HepG2 (cell line): ENCODE data around the gene ERP44. TPM values are rescaled to one million over a fixed set of nuclear protein-coding genes. Genes with fewer than 3 reads are reported as not detected.

ENCODE experiments used
- ATAC-seq: fragments of 200-7000 bp; cut with Tn5 transposase; 3 replicates; pipeline ENCODE4 v1.9.1; 2020; ENCODE audit warnings: mild to moderate bottlenecking, moderate library complexity
- BruUV-seq: library from RNA; stranded (reverse); fragments of 400-500 nt; replicated peaks from 2 replicates; lab custom pipeline; 2021; lab: Mats Ljungman, UMichigan
- CTCF ChIA-PET: fragments of 300-600 bp; formaldehyde crosslinking; extraction: SDS; loops from one replicate; lab custom pipeline; 2021; ENCODE audit warnings: low total read pairs, inconsistent platforms, low intra/inter-chr PET ratio; lab: Yijun Ruan, JAX
- POLR2A ChIA-PET: fragments of 350-600 bp; sonication (Branson Sonifier 250); formaldehyde crosslinking; loops from one replicate; lab custom pipeline; 2020; ENCODE audit warnings: antibody characterized with exemption, inconsistent platforms; lab: Yijun Ruan, JAX
- DNase-seq: peaks from one replicate; pipeline ENCODE4 v3.0.0-alpha.2; 2015; ENCODE audit warnings: low spot score
- FAIRE-seq: peaks from 3 replicates; lab custom pipeline; 2011; peaks lifted over from hg19 to GRCh38; lab: Jason Lieb, UNC
- H2AFZ ChIP-seq: one replicate; pipeline ENCODE4 v1.6.1; 2011; ENCODE audit warnings: low read length, inconsistent platforms
- H3K27ac ChIP-seq: fragments of 300-600 bp; 3 replicates; pipeline ENCODE4 v1.8.0; 2011; ENCODE audit warnings: mixed run types, mild to moderate bottlenecking, mixed read lengths, low read length, inconsistent platforms; ENCODE audit not compliant: insufficient read depth; ENCODE audit errors: extremely low read length
- H3K27me3 ChIP-seq, 2 experiments: fragments of 200-600 bp in 1 of 2; 2 replicates in 1 of 2; 3 replicates in 1 of 2; pipeline versions ENCODE4 v1.6.0 to v1.8.0; 2011; ENCODE audit warnings: low read length in 2 of 2, mild to moderate bottlenecking in 2 of 2, moderate library complexity in 2 of 2, inconsistent platforms in 1 of 2; ENCODE audit not compliant: insufficient read depth in 2 of 2, control insufficient read depth in 1 of 2
- H3K36me3 ChIP-seq, 2 experiments: fragments of 200-600 bp in 1 of 2; replicated peaks in 1 of 2; 2 replicates in 1 of 2; 3 replicates in 1 of 2; pipeline versions ENCODE4 v1.5.1 to v1.8.0; 2011; ENCODE audit warnings: low read length in 2 of 2, inconsistent platforms in 1 of 2; ENCODE audit not compliant: insufficient read depth in 2 of 2, control insufficient read depth in 1 of 2
- H3K4me1 ChIP-seq: 2 replicates; pipeline ENCODE4 v1.5.1; 2012; ENCODE audit warnings: low read length, inconsistent platforms; ENCODE audit not compliant: insufficient read depth
- H3K4me2 ChIP-seq: 2 replicates; pipeline ENCODE4 v1.6.0; 2011; ENCODE audit warnings: low read depth, low read length, inconsistent platforms
- H3K4me3 ChIP-seq, 3 experiments: fragments of 200-600 bp in 1 of 3; sonication (generic), shearing (Covaris generic) in 1 of 3; replicated peaks in 1 of 3; 2 replicates each; pipeline ENCODE4 v1.5.1; 2011 to 2016; ENCODE audit warnings: low read length in 3 of 3, inconsistent platforms in 2 of 3, low read depth in 2 of 3, mild to moderate bottlenecking in 2 of 3, control low read depth in 1 of 3, mixed read lengths in 1 of 3; ENCODE audit not compliant: insufficient read depth in 1 of 3
- H3K79me2 ChIP-seq: one replicate; pipeline ENCODE4 v1.6.1; 2011; ENCODE audit warnings: low read length, inconsistent platforms; ENCODE audit not compliant: insufficient read depth
- H3K9ac ChIP-seq: 2 replicates; pipeline ENCODE4 v1.6.0; 2011; ENCODE audit warnings: mild to moderate bottlenecking, low read depth, low read length, inconsistent platforms; ENCODE audit not compliant: insufficient read depth
- H3K9me3 ChIP-seq: 2 replicates; pipeline ENCODE4 v1.5.1; 2012; ENCODE audit warnings: mild to moderate bottlenecking, low read length
- H4K20me1 ChIP-seq: 2 replicates; pipeline ENCODE4 v1.6.0; 2011; ENCODE audit warnings: inconsistent platforms, mild to moderate bottlenecking, low read length, moderate library complexity; ENCODE audit not compliant: insufficient read depth
- ASH2L ChIP-seq: fragments of 300-600, 200-600 bp; sonication (generic); IDR thresholded peaks from 2 replicates; pipeline ENCODE4 v1.7.0; 2017; ENCODE audit warnings: low read depth, mild to moderate bottlenecking, moderate library complexity, mixed read lengths, low read length; ENCODE audit not compliant: insufficient read length
- HMGXB4 ChIP-seq, 2 experiments: sonication (generic) in 1 of 2; formaldehyde crosslinking in 1 of 2; IDR thresholded peaks; 2 replicates each; pipeline versions ENCODE4 v1.4.0 to v1.6.1; 2018 to 2020; ENCODE audit warnings: missing genetic modification reagents in 2 of 2, borderline replicate concordance in 1 of 2, low read depth in 1 of 2, mild to moderate bottlenecking in 1 of 2, missing biosample characterization in 1 of 2
- NFIC ChIP-seq: IDR thresholded peaks from 2 replicates; pipeline ENCODE4 v1.6.1; 2012; ENCODE audit warnings: mild to moderate bottlenecking, low read length, inconsistent platforms
- NR2F6 ChIP-seq, 2 experiments: IDR thresholded peaks; 2 replicates each; pipeline ENCODE4 v1.6.1; 2016; ENCODE audit warnings: antibody characterized with exemption in 1 of 2, mild to moderate bottlenecking in 1 of 2
- PHB2 ChIP-seq: fragments of 450-650 bp; IDR thresholded peaks from 2 replicates; pipeline ENCODE4 v1.6.1; 2018; ENCODE audit not compliant: partially characterized antibody
- RBAK ChIP-seq: sonication (generic); formaldehyde crosslinking; IDR thresholded peaks from 2 replicates; pipeline ENCODE4 v1.5.1; 2020; ENCODE audit warnings: mild to moderate bottlenecking, missing genetic modification reagents
- RELA ChIP-seq: sonication (generic); formaldehyde crosslinking; IDR thresholded peaks from 2 replicates; pipeline ENCODE4 v1.4.0; 2020; ENCODE audit warnings: missing genetic modification reagents
- TCF7L2 ChIP-seq: IDR thresholded peaks from 2 replicates; pipeline ENCODE4 v1.6.1; 2011; ENCODE audit warnings: mild to moderate bottlenecking, low read depth, low read length, moderate library complexity
- ZNF232 ChIP-seq: sonication (generic); formaldehyde crosslinking; IDR thresholded peaks from 2 replicates; pipeline ENCODE4 v1.4.0; 2020; ENCODE audit warnings: missing genetic modification reagents, borderline replicate concordance
- ZNF234 ChIP-seq: sonication (generic); formaldehyde crosslinking; conservative IDR thresholded peaks from 2 replicates; pipeline ENCODE4 v1.5.1; 2020; ENCODE audit warnings: mild to moderate bottlenecking, missing genetic modification reagents
- ZNF326 ChIP-seq: sonication (generic); formaldehyde crosslinking; IDR thresholded peaks from 2 replicates; pipeline ENCODE4 v1.4.0; 2020; ENCODE audit warnings: missing genetic modification reagents, borderline replicate concordance
- ZNF343 ChIP-seq: sonication (generic); formaldehyde crosslinking; IDR thresholded peaks from 2 replicates; pipeline ENCODE4 v1.4.0; 2020; ENCODE audit warnings: mild to moderate bottlenecking, missing genetic modification reagents
- ZNF543 ChIP-seq: sonication (generic); formaldehyde crosslinking; IDR thresholded peaks from 2 replicates; pipeline ENCODE4 v1.4.0; 2020; ENCODE audit warnings: mild to moderate bottlenecking, missing genetic modification reagents
- ZNF597 ChIP-seq: sonication (generic); formaldehyde crosslinking; IDR thresholded peaks from 2 replicates; pipeline ENCODE4 v1.5.0; 2020; ENCODE audit warnings: missing genetic modification reagents
- WGBS: methylation state at CpG from one replicate; pipeline ENCODE4 v1.1.6; 2017; ENCODE audit warnings: low lambda C conversion rate; 5-methylcytosine and 5-hydroxymethylcytosine counted together
- in situ Hi-C: cut with HindIII; loops from 2 replicates; pipeline ENCODE4 v1.10.0; 2017; ENCODE audit warnings: low pct_unique_long_range_greater_than_20kb; ENCODE audit not compliant: extremely low pct_ligation_motif_present
- intact Hi-C: fragments of 100-400 bp; cut with micrococcal nuclease; formaldehyde crosslinking; loops from one replicate; pipeline ENCODE4 v1.10.0; 2022; ENCODE audit not compliant: unreplicated experiment
- polyA plus RNA-seq, 8 experiments: library from polyadenylated mRNA; depleted of rRNA in 3 of 8; stranded (reverse) in 7 of 8; unstranded in 1 of 8; fragments of >200 nt; fragmentation: Illumina TruSeq in 4 of 8; extraction: Trizol in 4 of 8; gene quantifications; 2 replicates each; pipeline versions ENCODE4 v1.2.1 to v1.2.3, GENCODE V29; 2011 to 2016; ENCODE audit warnings: low read depth in 4 of 8, missing spikeins in 1 of 8, mixed read lengths in 1 of 8; ENCODE audit not compliant: insufficient read depth in 1 of 8
- total RNA-seq, 5 experiments: library from RNA; depleted of rRNA; stranded (reverse); fragments of >200 nt; fragmentation: Illumina TruSeq; extraction: Trizol; gene quantifications; 2 replicates each; pipeline ENCODE4 v1.2.3, GENCODE V29; 2016; ENCODE audit warnings: low read depth in 1 of 5
- TF ChIP-seq, protein P1 (sequence below): sonication (generic); formaldehyde crosslinking; IDR thresholded peaks from one replicate; pipeline ENCODE4 v1.5.1; 2020; ENCODE audit warnings: mild to moderate bottlenecking, missing genetic modification reagents; ENCODE audit errors: not compliant biosample characterization

ERP44 gene
- total and polyA plus RNA-seq, 2 of the 13 experiments (the other 11 are each of a cell fraction or from before 2014, with no cell fraction given), result 8.9 to 13.8 TPM

DNA sequence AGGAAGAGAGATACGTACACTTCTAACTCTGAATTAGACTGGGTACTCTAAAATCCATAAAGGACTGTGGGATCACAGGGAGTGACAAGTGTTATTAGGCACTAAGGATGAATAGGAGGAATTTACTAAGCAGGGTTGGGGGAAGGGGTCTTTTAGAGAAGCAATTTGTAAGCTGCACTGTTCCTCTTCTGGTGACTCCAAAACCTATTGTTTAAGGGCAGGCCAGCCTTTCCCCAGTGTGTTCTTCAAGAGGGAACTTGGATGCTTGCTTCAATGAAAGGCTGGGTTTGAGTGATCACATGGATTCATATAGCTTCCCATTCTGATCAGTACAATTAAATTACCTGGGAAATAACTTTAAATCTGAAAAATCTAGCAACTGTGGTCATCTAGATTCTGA is 120.6 kb downstream of the ERP44 start:
- H3K79me2 ChIP-seq, result no peaks in the 10 kb centered on the region
- H3K36me3 ChIP-seq, result peaks cover under 1 to 4% of the 10 kb centered on the region in 2 experiments; a peak in 1 of 5 replicates
- intact Hi-C loops (no loop called here), in situ Hi-C loops (no loop called here)
- H3K9me3 ChIP-seq, result no peaks in the 10 kb centered on the region
- POLR2A ChIA-PET, result no interaction called here
- no TSS peak for BruUV-seq
- H3K9ac ChIP-seq, result no peak overlapping the region
- no peaks in the 10 kb centered on the region; the same call in 1 of the 2 replicates for H4K20me1 ChIP-seq
- no peaks in the 10 kb centered on the region for H3K4me1 ChIP-seq
- H3K27me3 ChIP-seq, result no peaks in the 10 kb centered on the region
- FAIRE-seq (no peak), DNase-seq (no peak), ATAC-seq (no peak)
- no peak overlapping the region for H3K4me3 ChIP-seq
- H3K27ac ChIP-seq, result no peak overlapping the region
- 100% methylated on average over 1 of the region's 1 CpG for WGBS
- CTCF ChIA-PET, result no interaction called here
- H3K4me2 ChIP-seq, result no peak overlapping the region
- H2AFZ ChIP-seq, result no peak overlapping the region
- no peak for TF ChIP-seq ZNF234
- TF ChIP-seq ZNF597 (CRISPR knock-in tag), result no peak
- TF ChIP-seq, protein P1, sequence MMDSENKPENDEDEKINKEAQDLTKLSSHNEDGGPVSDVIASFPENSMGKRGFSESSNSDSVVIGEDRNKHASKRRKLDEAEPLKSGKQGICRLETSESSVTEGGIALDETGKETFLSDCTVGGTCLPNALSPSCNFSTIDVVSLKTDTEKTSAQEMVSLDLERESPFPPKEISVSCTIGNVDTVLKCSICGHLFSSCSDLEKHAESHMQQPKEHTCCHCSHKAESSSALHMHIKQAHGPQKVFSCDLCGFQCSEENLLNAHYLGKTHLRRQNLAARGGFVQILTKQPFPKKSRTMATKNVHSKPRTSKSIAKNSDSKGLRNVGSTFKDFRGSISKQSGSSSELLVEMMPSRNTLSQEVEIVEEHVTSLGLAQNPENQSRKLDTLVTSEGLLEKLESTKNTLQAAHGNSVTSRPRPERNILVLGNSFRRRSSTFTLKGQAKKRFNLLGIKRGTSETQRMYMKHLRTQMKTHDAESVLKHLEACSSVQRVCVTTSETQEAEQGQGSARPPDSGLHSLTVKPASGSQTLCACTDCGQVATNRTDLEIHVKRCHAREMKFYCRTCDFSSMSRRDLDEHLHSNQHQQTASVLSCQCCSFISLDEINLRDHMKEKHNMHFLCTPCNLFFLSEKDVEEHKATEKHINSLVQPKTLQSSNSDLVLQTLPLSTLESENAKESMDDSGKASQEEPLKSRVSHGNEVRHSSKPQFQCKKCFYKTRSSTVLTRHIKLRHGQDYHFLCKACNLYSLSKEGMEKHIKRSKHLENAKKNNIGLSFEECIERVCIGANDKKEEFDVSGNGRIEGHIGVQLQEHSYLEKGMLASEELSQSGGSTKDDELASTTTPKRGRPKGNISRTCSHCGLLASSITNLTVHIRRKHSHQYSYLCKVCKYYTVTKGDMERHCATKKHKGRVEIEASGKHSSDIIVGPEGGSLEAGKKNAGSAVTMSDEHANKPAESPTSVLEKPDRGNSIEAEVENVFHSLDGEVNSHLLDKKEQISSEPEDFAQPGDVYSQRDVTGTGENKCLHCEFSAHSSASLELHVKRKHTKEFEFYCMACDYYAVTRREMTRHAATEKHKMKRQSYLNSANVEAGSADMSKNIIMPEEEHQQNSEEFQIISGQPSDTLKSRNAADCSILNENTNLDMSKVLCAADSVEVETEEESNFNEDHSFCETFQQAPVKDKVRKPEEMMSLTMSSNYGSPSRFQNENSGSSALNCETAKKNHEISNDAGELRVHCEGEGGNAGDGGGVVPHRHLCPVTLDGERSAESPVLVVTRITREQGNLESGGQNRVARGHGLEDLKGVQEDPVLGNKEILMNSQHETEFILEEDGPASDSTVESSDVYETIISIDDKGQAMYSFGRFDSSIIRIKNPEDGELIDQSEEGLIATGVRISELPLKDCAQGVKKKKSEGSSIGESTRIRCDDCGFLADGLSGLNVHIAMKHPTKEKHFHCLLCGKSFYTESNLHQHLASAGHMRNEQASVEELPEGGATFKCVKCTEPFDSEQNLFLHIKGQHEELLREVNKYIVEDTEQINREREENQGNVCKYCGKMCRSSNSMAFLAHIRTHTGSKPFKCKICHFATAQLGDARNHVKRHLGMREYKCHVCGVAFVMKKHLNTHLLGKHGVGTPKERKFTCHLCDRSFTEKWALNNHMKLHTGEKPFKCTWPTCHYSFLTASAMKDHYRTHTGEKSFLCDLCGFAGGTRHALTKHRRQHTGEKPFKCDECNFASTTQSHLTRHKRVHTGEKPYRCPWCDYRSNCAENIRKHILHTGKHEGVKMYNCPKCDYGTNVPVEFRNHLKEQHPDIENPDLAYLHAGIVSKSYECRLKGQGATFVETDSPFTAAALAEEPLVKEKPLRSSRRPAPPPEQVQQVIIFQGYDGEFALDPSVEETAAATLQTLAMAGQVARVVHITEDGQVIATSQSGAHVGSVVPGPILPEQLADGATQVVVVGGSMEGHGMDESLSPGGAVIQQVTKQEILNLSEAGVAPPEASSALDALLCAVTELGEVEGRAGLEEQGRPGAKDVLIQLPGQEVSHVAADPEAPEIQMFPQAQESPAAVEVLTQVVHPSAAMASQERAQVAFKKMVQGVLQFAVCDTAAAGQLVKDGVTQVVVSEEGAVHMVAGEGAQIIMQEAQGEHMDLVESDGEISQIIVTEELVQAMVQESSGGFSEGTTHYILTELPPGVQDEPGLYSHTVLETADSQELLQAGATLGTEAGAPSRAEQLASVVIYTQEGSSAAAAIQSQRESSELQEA (CRISPR knock-in tag), result no peak
- no peak for TF ChIP-seq TCF7L2
- TF ChIP-seq RBAK, result no peak
- no peak for TF ChIP-seq PHB2
- no peak for TF ChIP-seq HMGXB4 (CRISPR knock-in tag; IDR thresholded peaks at IDR 0.05; ENCODE audit: borderline replicate concordance in 1 of 2, low read depth in 1 of 2)
- TF ChIP-seq ZNF232 (CRISPR knock-in tag), result no peak
- TF ChIP-seq RELA (CRISPR knock-in tag), result no peak
- no peak for TF ChIP-seq ZNF343 (CRISPR knock-in tag)
- TF ChIP-seq NR2F6 (IDR thresholded peaks at IDR 0.05), result no peak
- no peak for TF ChIP-seq NR2F6 (CRISPR knock-in tag; IDR thresholded peaks at IDR 0.05)
- TF ChIP-seq ZNF543, result no peak
- no peak for TF ChIP-seq NFIC
- TF ChIP-seq ASH2L, result no peak
- TF ChIP-seq ZNF326, result no peak
